Small intestine (tissue), 7 donors: ENCODE results near the gene ENTPD8. TPM values are rescaled to one million over a fixed set of nuclear protein-coding genes. Genes with fewer than 3 reads are reported as not detected.

ENCODE experiments used
- DNase-seq, 2 donors: peaks; one replicate each; pipeline versions ENCODE4 v3.0.0 to v3.0.0-alpha.2; 2013
- FAIRE-seq: peaks from 2 replicates; lab custom pipeline; 2012; peaks lifted over from hg19 to GRCh38; lab: Jason Lieb, UNC
- H3K27ac ChIP-seq, 3 donors: one replicate each; pipeline ENCODE4 v1.5.1; 2013; ENCODE audit warnings: low read length in 2 of 3, mild to moderate bottlenecking in 2 of 3, control low read depth in 1 of 3, inconsistent platforms in 1 of 3, low read depth in 1 of 3, moderate library complexity in 1 of 3
- H3K27me3 ChIP-seq, 3 donors: one replicate each; pipeline ENCODE4 v1.6.1; 2013; ENCODE audit warnings: low read length in 3 of 3, inconsistent platforms in 1 of 3; ENCODE audit not compliant: control insufficient read depth in 3 of 3, insufficient read depth in 3 of 3
- H3K36me3 ChIP-seq, 3 donors: one replicate each; pipeline ENCODE4 v1.6.1; 2013; ENCODE audit warnings: low read length in 3 of 3, inconsistent platforms in 1 of 3, low read depth in 1 of 3, mild to moderate bottlenecking in 1 of 3, moderate library complexity in 1 of 3; ENCODE audit not compliant: control insufficient read depth in 3 of 3, insufficient read depth in 2 of 3
- H3K4me1 ChIP-seq, 3 donors: one replicate each; pipeline ENCODE4 v1.6.1; 2013; ENCODE audit warnings: low read length in 2 of 3, inconsistent platforms in 1 of 3, low read depth in 1 of 3, mild to moderate bottlenecking in 1 of 3, moderate library complexity in 1 of 3; ENCODE audit not compliant: control insufficient read depth in 3 of 3, insufficient read depth in 2 of 3
- H3K4me3 ChIP-seq, 3 donors: one replicate each; pipeline ENCODE4 v1.5.1; 2013; ENCODE audit warnings: low read length in 3 of 3, control low read depth in 1 of 3, inconsistent platforms in 1 of 3, low read depth in 1 of 3, mild to moderate bottlenecking in 1 of 3, moderate library complexity in 1 of 3
- H3K9me3 ChIP-seq, 2 donors: one replicate each; pipeline ENCODE4 v1.6.1; 2013; ENCODE audit warnings: low read depth in 1 of 2, low read length in 1 of 2; ENCODE audit not compliant: control insufficient read depth in 2 of 2, insufficient read depth in 1 of 2
- WGBS, 3 donors: extraction: QIAGEN DNeasy Blood & Tissue Kit; methylation state at CpG; one replicate each; pipeline ENCODE4 v1.1.7; 2013; 5-methylcytosine and 5-hydroxymethylcytosine counted together
- polyA plus RNA-seq, 4 donors: library from polyadenylated mRNA; stranded (reverse) in 3 of 4; unstranded in 1 of 4; fragments of 200-250 nt in 3 of 4; fragments of 120-200 nt in 1 of 4; gene quantifications; one replicate each; pipeline versions ENCODE4 v1.2.1 to v1.2.3, GENCODE V29; 2013
- donor health status: healthy with polysubstance abuse.
- donor health status: control.
- donor health status: control.
- donor health status: Bipolar disorder and iron deficiency.
- donor health status: healthy.

ENTPD8 gene
- polyA plus RNA-seq, 4 donors, result 15.9 to 85.4 (median 40.8) TPM

DNA sequence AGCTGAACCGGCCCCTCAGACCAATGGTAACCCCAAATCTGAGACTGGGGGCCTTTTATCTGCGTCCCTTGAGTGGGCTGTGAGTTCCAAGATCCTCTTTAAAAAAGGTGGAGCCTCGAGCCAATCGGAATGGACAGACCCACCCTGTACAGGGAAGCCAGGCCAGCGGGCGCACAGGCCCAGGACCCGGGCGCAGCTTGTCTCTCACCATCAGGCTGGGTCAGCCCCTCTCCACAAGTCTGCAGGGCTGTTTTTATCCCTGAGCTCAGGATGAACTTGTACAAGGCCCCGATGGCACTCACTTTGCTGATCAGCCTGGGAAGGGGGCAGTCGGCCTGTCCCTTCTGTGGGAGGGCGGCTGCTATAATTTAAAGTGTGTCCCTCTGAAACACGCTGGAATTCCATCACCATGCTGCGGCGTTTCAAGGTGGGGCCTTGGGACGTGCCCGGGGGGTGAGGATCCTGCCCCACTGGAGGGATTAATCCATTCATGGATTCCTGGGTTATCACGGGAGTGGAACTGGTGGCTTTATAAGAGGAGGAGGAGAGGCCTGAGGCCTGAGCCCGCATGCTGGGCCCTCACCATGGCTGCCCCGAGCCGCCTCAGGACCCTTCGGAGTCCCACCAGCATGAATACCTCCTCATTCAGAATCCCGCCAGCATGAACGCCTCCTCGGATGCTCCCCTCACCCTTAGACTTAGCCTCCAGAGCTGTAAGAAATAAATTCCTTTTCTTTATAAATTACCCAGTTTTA lies 32.3 kb downstream of the ENTPD8 start:
- WGBS, 3 donors, result 92 to 94% (median 93%) methylated on average over 24 of the region's 24 CpGs
- FAIRE-seq, result no peak
- H3K4me3 ChIP-seq, result no peak overlapping the region
- peaks cover 0 to 36% (median 0%) of the 10 kb centered on the region in 3 donors for H3K36me3 ChIP-seq
- no peaks in the 10 kb centered on the region for H3K27me3 ChIP-seq
- H3K27ac ChIP-seq, result no peak overlapping the region
- DNase-seq, result no peak
- H3K4me1 ChIP-seq, result peaks cover 0 to 20% (median 4%) of the 10 kb centered on the region in 3 donors
- H3K9me3 ChIP-seq, result no peaks in the 10 kb centered on the region

- peak overlapping the region in 1 of 3 donors; percentile 69 for H3K27ac ChIP-seq
- 58 to 65% (median 64%) methylated on average over 30 to 31 of the region's 31 CpGs for WGBS, 3 donors
Observed at GRCh38 chr9:137407590-137408300, 33.4 kb downstream of the ENTPD8 start.

GRCh38 chr9:137406876-137407589 lies 34.1 kb downstream of the ENTPD8 start:
- Histone ChIP-seq H3K9me3 (no peaks in the 10 kb centered on the region), H3K36me3 (peaks cover 0 to 43% (median 0%) of the 10 kb centered on the region in 3 donors), H3K27ac (peak overlapping the region in 1 of 3 donors; percentile 69), H3K27me3 (no peaks in the 10 kb centered on the region), H3K4me3 (peak overlapping the region in 2 of 3 donors; percentile 38 to 43), H3K4me1 (peaks cover 0 to 23% (median 3%) of the 10 kb centered on the region in 3 donors)
- DNase-seq (peak; percentile 68 to 92), FAIRE-seq (no peak)
- WGBS, 3 donors, result 3 to 10% (median 5%) methylated on average over 32 to 63 of the region's 63 CpGs

More at GRCh38 chr9:137407590-137408300, 33.4 kb downstream of the ENTPD8 start:
- Histone ChIP-seq H3K27me3 (no peaks in the 10 kb centered on the region), H3K4me1 (peaks cover 0 to 20% (median 4%) of the 10 kb centered on the region in 3 donors), H3K9me3 (no peaks in the 10 kb centered on the region), H3K36me3 (peaks cover 0 to 45% (median 0%) of the 10 kb centered on the region in 3 donors), H3K4me3 (no peak overlapping the region)
- no peak for FAIRE-seq
- no peak for DNase-seq

DNA sequence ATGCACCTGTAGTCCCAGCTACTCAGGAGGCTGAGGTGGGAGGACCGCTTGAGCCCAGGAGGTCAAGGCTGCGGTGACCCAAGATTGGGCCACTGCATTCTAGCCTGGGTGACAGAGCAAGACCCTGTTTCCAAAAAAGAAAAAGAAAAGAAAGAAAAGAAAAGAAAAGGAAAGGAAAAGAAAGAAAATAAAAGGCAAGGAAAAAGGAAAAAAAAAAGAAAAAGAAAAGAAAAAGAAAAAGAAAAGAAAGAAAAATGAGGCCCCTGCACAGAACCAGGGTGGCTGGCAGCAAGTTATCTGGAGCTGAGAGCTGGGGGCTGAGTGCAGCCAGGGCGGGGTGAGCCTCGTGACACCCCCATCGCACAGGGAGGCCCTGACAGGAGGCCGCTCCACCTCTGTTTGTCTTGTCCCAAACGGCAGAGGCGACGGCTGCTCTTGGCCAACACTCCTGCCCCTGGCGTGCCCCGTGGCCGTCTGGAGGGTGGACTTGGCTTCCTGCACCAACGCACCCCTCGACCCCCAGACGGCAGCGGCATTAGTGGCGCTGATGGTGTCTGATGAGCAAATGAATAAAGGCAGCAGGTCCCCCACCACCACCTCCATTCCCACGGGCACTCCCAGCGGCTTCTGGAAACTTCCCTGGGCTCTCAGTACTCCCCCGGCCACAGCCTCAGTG lies 34.9 kb downstream of the ENTPD8 start:
- peaks cover 0 to 23% (median 0%) of the 10 kb centered on the region in 3 donors for H3K4me1 ChIP-seq
- WGBS, 3 donors, result 43 to 61% (median 51%) methylated on average over 18 to 20 of the region's 20 CpGs
- H3K27ac ChIP-seq, result peak overlapping the region in 1 of 3 donors; percentile 42
- DNase-seq, result peak in 1 of 2 donors; percentile 86
- H3K36me3 ChIP-seq, result peaks cover 0 to 40% (median 0%) of the 10 kb centered on the region in 3 donors
- FAIRE-seq, result no peak
- H3K27me3 ChIP-seq, result no peaks in the 10 kb centered on the region
- H3K4me3 ChIP-seq, result peak overlapping the region in 2 of 3 donors; percentile 38 to 43
- no peaks in the 10 kb centered on the region for H3K9me3 ChIP-seq

DNA sequence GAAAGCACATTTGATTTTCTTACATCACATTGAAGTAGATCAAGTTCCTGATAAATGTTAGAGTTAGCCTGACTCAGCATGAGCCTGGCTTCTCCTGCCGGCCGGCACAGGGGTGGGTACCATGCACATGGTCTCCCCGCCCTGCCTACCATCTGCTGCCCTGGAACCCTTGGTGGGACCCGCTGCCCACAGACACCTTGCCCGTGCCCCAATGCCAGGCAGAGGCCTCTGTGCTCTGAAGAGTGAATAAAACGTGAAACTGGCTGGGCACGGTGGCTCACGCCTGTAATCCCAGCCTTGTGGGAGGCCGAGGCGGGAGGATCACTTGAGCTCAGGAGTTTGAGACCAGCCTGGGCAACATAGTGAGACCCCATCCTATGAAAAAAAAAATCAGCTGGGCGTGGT lies 35.5 kb downstream of the ENTPD8 start:
- H3K27me3 ChIP-seq, result no peaks in the 10 kb centered on the region
- peaks cover 0 to 23% (median 0%) of the 10 kb centered on the region in 3 donors for H3K4me1 ChIP-seq
- no peak overlapping the region for H3K4me3 ChIP-seq
- no peak for DNase-seq
- H3K9me3 ChIP-seq, result no peaks in the 10 kb centered on the region
- FAIRE-seq, result no peak
- H3K36me3 ChIP-seq, result peaks cover 0 to 37% (median 0%) of the 10 kb centered on the region in 3 donors
- 90 to 92% (median 92%) methylated on average over 11 of the region's 11 CpGs for WGBS, 3 donors
- H3K27ac ChIP-seq, result peak overlapping the region in 1 of 3 donors; percentile 42

DNA sequence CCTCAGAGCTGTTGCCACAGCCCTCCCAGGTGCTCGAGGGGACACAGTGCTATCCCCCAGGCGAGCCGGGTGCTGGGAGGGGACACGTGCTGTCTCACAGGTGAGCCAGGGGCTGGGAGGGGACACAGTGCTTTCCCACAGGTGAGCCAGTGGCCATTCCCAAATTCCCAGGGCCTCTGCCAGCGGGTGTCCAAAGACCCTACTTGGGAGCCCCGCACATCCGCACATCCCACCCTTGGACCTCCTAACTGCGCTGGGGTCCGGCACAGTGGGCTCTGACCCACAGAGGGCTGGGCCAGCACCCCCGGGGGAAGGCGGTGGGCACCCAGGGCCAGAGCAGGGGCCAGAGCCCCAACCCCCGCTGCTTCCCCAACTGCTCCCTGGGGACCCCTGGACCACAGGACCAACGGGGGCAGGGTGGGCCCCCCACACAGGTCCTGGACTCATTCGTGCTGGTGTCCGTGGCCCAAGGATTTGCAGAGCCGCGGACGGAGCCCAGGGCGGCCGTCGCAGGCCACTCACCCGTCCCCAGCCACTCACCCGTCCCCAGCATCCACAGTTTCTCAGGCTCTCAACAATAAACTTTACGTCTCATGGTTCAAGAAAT lies 36.1 kb downstream of the ENTPD8 start:
- peaks cover 0 to 34% (median 0%) of the 10 kb centered on the region in 3 donors for H3K36me3 ChIP-seq
- no peaks in the 10 kb centered on the region for H3K27me3 ChIP-seq
- FAIRE-seq (no peak), DNase-seq (no peak)
- WGBS, 3 donors, result 91 to 97% (median 96%) methylated on average over 22 to 24 of the region's 24 CpGs
- H3K27ac ChIP-seq, result no peak overlapping the region
- no peaks in the 10 kb centered on the region for H3K9me3 ChIP-seq
- no peak overlapping the region for H3K4me3 ChIP-seq
- peaks cover 0 to 24% (median 0%) of the 10 kb centered on the region in 3 donors for H3K4me1 ChIP-seq

- Histone ChIP-seq H3K9me3 (peaks cover 0 to 8% of the 10 kb centered on the region in 2 donors), H3K27ac (no peak overlapping the region), H3K4me3 (no peak overlapping the region), H3K4me1 (peaks cover 0 to 37% (median 0%) of the 10 kb centered on the region in 3 donors), H3K27me3 (no peaks in the 10 kb centered on the region), H3K36me3 (peaks cover 0 to 34% (median 0%) of the 10 kb centered on the region in 3 donors)
- WGBS, 3 donors, result 95 to 96% (median 95%) methylated on average over 13 to 15 of the region's 15 CpGs
- DNase-seq (no peak), FAIRE-seq (no peak)
Observed at GRCh38 chr9:137403269-137403668, 37.9 kb downstream of the ENTPD8 start.
